ENCODE data around the gene SLCO1A2.

The SLCO1A2 gene

DNA sequence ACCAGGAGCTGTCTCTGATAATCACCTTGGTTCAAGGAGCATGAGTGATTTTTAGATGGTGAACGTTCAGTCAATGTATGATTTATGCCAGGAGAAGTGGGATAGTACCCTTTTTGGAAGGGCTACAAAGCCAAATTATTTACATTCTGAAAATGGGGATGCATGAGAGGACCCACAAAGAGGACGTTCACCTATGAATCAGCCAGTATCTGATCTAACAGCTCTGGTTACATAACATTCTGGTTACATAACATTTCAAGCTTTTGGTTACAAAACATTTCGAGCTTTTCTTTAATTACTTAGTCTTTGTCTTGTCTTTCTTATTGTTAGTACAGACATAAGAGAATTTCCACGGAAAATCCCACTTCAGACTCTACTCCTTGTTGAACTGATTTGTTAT is 68.8 kb downstream of the SLCO1A2 start:
- no peaks in the 10 kb centered on the region for H3K4me1 ChIP-seq (ENCODE audit: control insufficient read depth, insufficient read depth, low read length)
- peaks cover 0 to 2% of the 10 kb centered on the region in 2 donors for H3K9me3 ChIP-seq (ENCODE audit: control insufficient read depth in 2 of 2, low read length in 2 of 2)
- H3K4me3 ChIP-seq (ENCODE audit: low read length in 2 of 2), result no peak overlapping the region
- H3K9ac ChIP-seq (ENCODE audit: low read length in 2 of 2), result no peak overlapping the region
- H3K27ac ChIP-seq (ENCODE audit: low read length), result no peak overlapping the region
- H3K27me3 ChIP-seq (ENCODE audit: control insufficient read depth in 1 of 2, insufficient read depth in 2 of 2, low read length in 2 of 2), result no peaks in the 10 kb centered on the region
- H3K36me3 ChIP-seq (ENCODE audit: control insufficient read depth in 2 of 2, insufficient read depth in 2 of 2, low read length in 2 of 2), result no peaks in the 10 kb centered on the region

DNA sequence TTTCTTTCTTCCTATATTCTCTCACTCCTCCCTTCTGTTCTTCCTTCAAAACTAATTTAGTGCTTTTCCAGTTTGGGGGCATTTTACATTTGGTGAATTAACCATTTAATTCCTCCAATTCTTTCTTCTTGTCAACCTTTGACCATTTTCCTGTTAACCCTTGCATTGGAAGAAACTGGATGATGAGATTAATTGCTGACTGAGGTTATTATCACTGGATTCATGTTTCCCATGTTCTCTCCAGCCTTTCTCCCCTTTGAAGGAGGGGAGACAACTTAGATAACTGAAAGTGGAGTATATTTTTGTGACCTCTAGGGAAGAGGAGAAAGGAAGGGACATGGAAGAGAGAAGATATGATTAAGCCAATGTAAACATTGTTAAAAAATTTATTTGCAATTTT is 70.5 kb downstream of the SLCO1A2 start:
- Histone ChIP-seq H3K27ac (ENCODE audit: low read length) (no peak overlapping the region), H3K9me3 (ENCODE audit: control insufficient read depth in 2 of 2, low read length in 2 of 2) (peaks cover 0 to 2% of the 10 kb centered on the region in 2 donors), H3K4me1 (ENCODE audit: control insufficient read depth, insufficient read depth, low read length) (no peaks in the 10 kb centered on the region), H3K27me3 (ENCODE audit: control insufficient read depth in 1 of 2, insufficient read depth in 2 of 2, low read length in 2 of 2) (no peaks in the 10 kb centered on the region), H3K9ac (ENCODE audit: low read length in 2 of 2) (no peak overlapping the region), H3K36me3 (ENCODE audit: control insufficient read depth in 2 of 2, insufficient read depth in 2 of 2, low read length in 2 of 2) (no peaks in the 10 kb centered on the region), H3K4me3 (ENCODE audit: low read length in 2 of 2) (no peak overlapping the region)

DNA sequence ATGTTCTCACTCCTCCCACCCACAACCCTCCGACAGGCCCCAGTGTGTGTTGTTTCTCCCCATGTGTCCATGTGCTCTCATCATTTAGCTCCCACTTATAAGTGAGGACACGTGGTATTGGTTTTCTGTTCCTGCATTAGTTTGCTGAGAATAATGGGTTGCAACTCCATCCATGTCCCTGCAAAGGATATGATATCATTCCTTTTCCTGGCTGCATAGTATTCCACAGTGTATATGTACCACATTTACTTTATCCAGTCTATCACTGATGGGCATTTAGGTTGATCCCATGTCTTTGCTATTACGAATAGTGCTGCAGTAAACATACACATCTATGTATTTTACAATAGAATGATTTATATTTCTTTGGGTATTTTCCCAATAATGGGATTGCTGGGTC is 77.5 kb downstream of the SLCO1A2 start:
- Histone ChIP-seq H3K9ac (ENCODE audit: low read length in 2 of 2) (no peak overlapping the region), H3K27ac (ENCODE audit: low read length) (no peak overlapping the region), H3K36me3 (ENCODE audit: control insufficient read depth in 2 of 2, insufficient read depth in 2 of 2, low read length in 2 of 2) (no peaks in the 10 kb centered on the region), H3K4me3 (ENCODE audit: low read length in 2 of 2) (no peak overlapping the region), H3K4me1 (ENCODE audit: control insufficient read depth, insufficient read depth, low read length) (no peaks in the 10 kb centered on the region), H3K9me3 (ENCODE audit: control insufficient read depth in 2 of 2, low read length in 2 of 2) (no peaks in the 10 kb centered on the region), H3K27me3 (ENCODE audit: control insufficient read depth in 1 of 2, insufficient read depth in 2 of 2, low read length in 2 of 2) (no peaks in the 10 kb centered on the region)

DNA sequence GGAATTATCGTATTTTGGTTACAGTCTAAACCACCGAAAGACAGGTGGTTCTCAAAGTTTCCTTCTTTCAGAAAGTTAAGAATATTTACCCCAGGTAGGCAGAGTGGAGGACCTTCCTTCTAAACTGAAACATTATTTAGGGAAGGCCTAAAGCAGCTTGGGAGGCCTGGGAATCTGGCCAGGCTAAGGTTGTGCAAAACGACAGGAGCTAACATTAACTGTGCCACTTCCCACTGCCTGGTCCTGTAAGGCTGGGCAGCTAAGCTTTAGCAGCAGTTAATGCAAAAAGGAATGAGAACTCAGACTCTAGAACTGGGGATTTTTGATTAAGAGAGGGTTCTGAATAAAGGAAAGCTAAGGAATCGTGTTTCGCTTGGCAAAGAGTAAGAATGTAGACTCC is 82.6 kb downstream of the SLCO1A2 start:
- Histone ChIP-seq H3K27ac (ENCODE audit: low read length) (no peak overlapping the region), H3K27me3 (ENCODE audit: control insufficient read depth in 1 of 2, insufficient read depth in 2 of 2, low read length in 2 of 2) (no peaks in the 10 kb centered on the region), H3K36me3 (ENCODE audit: control insufficient read depth in 2 of 2, insufficient read depth in 2 of 2, low read length in 2 of 2) (no peaks in the 10 kb centered on the region), H3K4me3 (ENCODE audit: low read length in 2 of 2) (no peak overlapping the region), H3K4me1 (ENCODE audit: control insufficient read depth, insufficient read depth, low read length) (no peaks in the 10 kb centered on the region), H3K9ac (ENCODE audit: low read length in 2 of 2) (no peak overlapping the region), H3K9me3 (ENCODE audit: control insufficient read depth in 2 of 2, low read length in 2 of 2) (no peaks in the 10 kb centered on the region)

DNA sequence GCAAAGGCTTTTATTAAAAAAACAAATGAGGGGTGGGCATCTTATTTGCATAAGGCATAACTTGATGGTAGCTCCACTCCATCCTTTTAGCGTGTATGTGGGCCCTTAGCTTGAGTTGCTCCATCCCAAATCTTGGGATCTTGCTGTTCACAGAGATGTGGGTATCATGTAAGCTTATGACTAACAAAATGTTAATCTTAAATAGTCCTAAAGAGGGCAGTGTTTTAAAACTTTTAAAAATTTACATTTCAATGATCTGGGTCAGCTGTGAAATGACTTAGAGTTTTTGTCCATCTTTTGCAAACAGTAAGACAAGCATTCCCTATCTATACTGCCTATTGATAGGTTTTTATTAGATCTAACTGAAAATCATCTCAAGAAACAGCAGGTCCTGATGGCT is 86.0 kb downstream of the SLCO1A2 start:
- no peak overlapping the region for H3K27ac ChIP-seq (ENCODE audit: low read length)
- no peaks in the 10 kb centered on the region for H3K36me3 ChIP-seq (ENCODE audit: control insufficient read depth in 2 of 2, insufficient read depth in 2 of 2, low read length in 2 of 2)
- H3K4me1 ChIP-seq (ENCODE audit: control insufficient read depth, insufficient read depth, low read length), result no peaks in the 10 kb centered on the region
- no peaks in the 10 kb centered on the region for H3K9me3 ChIP-seq (ENCODE audit: control insufficient read depth in 2 of 2, low read length in 2 of 2)
- H3K27me3 ChIP-seq (ENCODE audit: control insufficient read depth in 1 of 2, insufficient read depth in 2 of 2, low read length in 2 of 2), result no peaks in the 10 kb centered on the region
- no peak overlapping the region for H3K9ac ChIP-seq (ENCODE audit: low read length in 2 of 2)
- no peak overlapping the region for H3K4me3 ChIP-seq (ENCODE audit: low read length in 2 of 2)

DNA sequence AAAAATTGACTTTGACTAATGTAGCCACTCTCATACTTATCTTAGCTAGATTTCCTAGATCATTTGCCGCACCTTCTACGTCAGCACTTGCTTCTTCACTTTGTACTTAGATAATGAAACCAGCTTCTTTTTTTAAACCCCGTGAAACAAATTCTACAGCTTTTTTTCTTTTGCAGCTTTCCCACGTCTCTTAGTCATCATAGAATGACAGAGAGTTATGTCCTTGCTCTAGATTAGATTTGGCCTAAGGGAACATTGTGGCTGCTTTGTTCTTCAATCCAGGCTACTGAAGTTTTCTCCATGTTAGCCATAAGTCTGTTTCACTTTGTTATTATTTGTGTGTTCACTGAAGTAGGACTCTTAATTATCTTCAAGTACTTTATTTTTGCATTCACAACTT is 94.9 kb downstream of the SLCO1A2 start:
- Histone ChIP-seq H3K27me3 (ENCODE audit: control insufficient read depth in 1 of 2, insufficient read depth in 2 of 2, low read length in 2 of 2) (no peaks in the 10 kb centered on the region), H3K4me1 (ENCODE audit: control insufficient read depth, insufficient read depth, low read length) (no peaks in the 10 kb centered on the region), H3K36me3 (ENCODE audit: control insufficient read depth in 2 of 2, insufficient read depth in 2 of 2, low read length in 2 of 2) (no peaks in the 10 kb centered on the region), H3K4me3 (ENCODE audit: low read length in 2 of 2) (no peak overlapping the region), H3K9me3 (ENCODE audit: control insufficient read depth in 2 of 2, low read length in 2 of 2) (no peaks in the 10 kb centered on the region), H3K9ac (ENCODE audit: low read length in 2 of 2) (no peak overlapping the region), H3K27ac (ENCODE audit: low read length) (no peak overlapping the region)

DNA sequence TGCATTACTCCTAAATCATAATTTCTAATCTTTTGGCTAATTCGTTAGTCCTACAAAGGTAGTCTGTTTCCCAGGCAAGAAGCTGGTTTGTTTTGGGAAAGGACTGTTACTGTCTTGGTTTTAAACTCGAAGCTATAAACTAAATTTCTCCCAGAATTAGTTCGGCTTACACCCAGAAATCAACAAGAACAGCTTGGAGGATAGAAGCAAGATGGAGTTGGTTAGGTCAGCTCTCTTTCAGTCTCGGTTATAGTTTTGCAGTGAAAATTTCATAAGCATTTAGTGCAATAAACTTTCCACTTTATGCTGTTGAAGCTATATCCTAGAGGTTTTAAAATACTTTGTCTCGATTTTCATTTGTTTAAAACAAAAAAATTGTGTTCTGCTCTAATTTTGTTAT is 100.3 kb downstream of the SLCO1A2 start:
- Histone ChIP-seq H3K36me3 (ENCODE audit: control insufficient read depth in 2 of 2, insufficient read depth in 2 of 2, low read length in 2 of 2) (no peaks in the 10 kb centered on the region), H3K4me1 (ENCODE audit: control insufficient read depth, insufficient read depth, low read length) (no peaks in the 10 kb centered on the region), H3K27ac (ENCODE audit: low read length) (no peak overlapping the region), H3K4me3 (ENCODE audit: low read length in 2 of 2) (no peak overlapping the region), H3K9ac (ENCODE audit: low read length in 2 of 2) (no peak overlapping the region), H3K9me3 (ENCODE audit: control insufficient read depth in 2 of 2, low read length in 2 of 2) (no peaks in the 10 kb centered on the region), H3K27me3 (ENCODE audit: control insufficient read depth in 1 of 2, insufficient read depth in 2 of 2, low read length in 2 of 2) (no peaks in the 10 kb centered on the region)

DNA sequence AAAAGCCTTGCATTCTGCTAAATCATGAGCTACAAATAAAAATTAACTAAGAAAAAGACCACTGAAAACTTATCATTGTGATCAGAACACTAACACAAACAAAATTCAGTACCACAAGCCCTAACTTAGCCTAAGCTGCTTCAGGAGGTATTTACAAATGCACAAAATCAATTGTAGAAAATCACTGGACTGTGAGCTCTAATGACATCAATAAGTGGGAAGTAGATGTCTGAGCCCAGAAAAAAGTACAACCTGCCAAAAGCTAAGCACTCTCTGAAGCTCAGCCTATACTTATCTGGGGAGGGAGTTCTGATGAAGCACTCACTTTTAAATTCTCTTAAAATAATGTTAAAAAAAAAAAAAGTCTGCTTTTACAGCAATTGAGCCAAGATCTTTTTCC is 110.8 kb downstream of the SLCO1A2 start:
- H3K27ac ChIP-seq (ENCODE audit: low read length), result no peak overlapping the region
- H3K4me3 ChIP-seq (ENCODE audit: low read length in 2 of 2), result no peak overlapping the region
- no peaks in the 10 kb centered on the region for H3K9me3 ChIP-seq (ENCODE audit: control insufficient read depth in 2 of 2, low read length in 2 of 2)
- H3K9ac ChIP-seq (ENCODE audit: low read length in 2 of 2), result no peak overlapping the region
- H3K4me1 ChIP-seq (ENCODE audit: control insufficient read depth, insufficient read depth, low read length), result no peaks in the 10 kb centered on the region
- no peaks in the 10 kb centered on the region for H3K27me3 ChIP-seq (ENCODE audit: control insufficient read depth in 1 of 2, insufficient read depth in 2 of 2, low read length in 2 of 2)
- no peaks in the 10 kb centered on the region for H3K36me3 ChIP-seq (ENCODE audit: control insufficient read depth in 2 of 2, insufficient read depth in 2 of 2, low read length in 2 of 2)

DNA sequence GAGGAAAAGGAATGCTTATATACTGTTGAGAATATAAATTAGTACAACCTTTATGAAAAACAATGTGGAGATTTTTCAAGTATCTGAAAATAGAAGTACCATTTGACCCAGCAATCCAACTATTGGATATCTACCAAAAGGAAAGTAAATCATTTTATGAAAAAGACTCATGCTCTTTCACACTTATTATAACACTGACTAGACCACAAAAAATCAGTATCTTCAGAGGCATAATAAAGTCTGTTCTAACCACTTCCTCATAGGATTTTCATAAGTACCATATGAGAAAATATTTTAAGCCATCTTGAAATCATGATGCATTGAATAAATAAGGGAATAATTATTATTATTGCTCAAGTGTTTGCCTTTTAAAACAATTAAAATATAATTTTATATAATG is 112.9 kb downstream of the SLCO1A2 start:
- Histone ChIP-seq H3K36me3 (ENCODE audit: control insufficient read depth in 2 of 2, insufficient read depth in 2 of 2, low read length in 2 of 2) (no peaks in the 10 kb centered on the region), H3K27ac (ENCODE audit: low read length) (no peak overlapping the region), H3K27me3 (ENCODE audit: control insufficient read depth in 1 of 2, insufficient read depth in 2 of 2, low read length in 2 of 2) (no peaks in the 10 kb centered on the region), H3K4me3 (ENCODE audit: low read length in 2 of 2) (no peak overlapping the region), H3K9ac (ENCODE audit: low read length in 2 of 2) (no peak overlapping the region), H3K9me3 (ENCODE audit: control insufficient read depth in 2 of 2, low read length in 2 of 2) (no peaks in the 10 kb centered on the region), H3K4me1 (ENCODE audit: control insufficient read depth, insufficient read depth, low read length) (no peaks in the 10 kb centered on the region)

DNA sequence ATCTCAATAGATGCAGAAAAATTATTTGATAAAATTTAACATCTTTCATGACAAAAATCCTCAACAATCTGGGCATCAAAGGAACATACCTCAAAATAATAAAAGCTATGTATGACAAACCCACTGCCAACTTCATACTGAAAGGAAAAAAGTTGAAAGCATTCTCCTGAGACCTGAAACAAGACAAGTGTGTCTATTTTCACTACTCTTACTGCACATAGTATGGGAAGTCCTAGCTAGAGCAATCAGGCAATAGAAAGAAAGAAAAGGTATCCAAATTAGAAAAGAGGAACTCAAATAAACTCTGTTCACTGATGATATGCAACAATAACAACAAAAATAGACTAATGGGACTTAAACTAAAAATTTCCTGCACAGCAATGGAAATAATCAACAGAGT is 113.6 kb downstream of the SLCO1A2 start:
- no peaks in the 10 kb centered on the region for H3K36me3 ChIP-seq (ENCODE audit: control insufficient read depth in 2 of 2, insufficient read depth in 2 of 2, low read length in 2 of 2)

DNA sequence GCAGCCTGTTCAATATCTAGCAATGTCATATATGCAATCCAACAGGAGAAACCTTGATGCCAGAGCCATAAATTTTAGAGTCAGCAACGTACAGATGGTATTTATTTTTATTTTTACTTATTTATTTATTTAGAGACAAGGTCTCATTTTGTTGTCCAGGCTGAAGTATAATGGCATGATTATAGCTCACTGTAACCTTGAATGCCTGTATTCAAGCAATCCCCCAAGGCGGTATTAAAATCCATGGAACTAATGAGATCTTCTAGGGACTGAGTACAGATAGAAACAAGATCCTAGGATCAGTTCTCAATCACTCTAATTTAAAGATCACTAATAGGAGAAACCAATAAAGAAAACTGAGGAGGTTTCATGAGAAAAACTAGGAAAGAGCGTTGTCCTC is 114.5 kb downstream of the SLCO1A2 start:
- no peaks in the 10 kb centered on the region for H3K4me1 ChIP-seq (ENCODE audit: control insufficient read depth, insufficient read depth, low read length)
- no peak overlapping the region for H3K4me3 ChIP-seq (ENCODE audit: low read length in 2 of 2)
- H3K36me3 ChIP-seq (ENCODE audit: control insufficient read depth in 2 of 2, insufficient read depth in 2 of 2, low read length in 2 of 2), result no peaks in the 10 kb centered on the region
- no peaks in the 10 kb centered on the region for H3K9me3 ChIP-seq (ENCODE audit: control insufficient read depth in 2 of 2, low read length in 2 of 2)
- no peaks in the 10 kb centered on the region for H3K27me3 ChIP-seq (ENCODE audit: control insufficient read depth in 1 of 2, insufficient read depth in 2 of 2, low read length in 2 of 2)
- no peak overlapping the region for H3K9ac ChIP-seq (ENCODE audit: low read length in 2 of 2)
- H3K27ac ChIP-seq (ENCODE audit: low read length), result no peak overlapping the region

More for the DNA sequence above, 113.6 kb downstream of the SLCO1A2 start:
- H3K4me1 ChIP-seq (ENCODE audit: control insufficient read depth, insufficient read depth, low read length), result no peaks in the 10 kb centered on the region
- no peak overlapping the region for H3K9ac ChIP-seq (ENCODE audit: low read length in 2 of 2)
- no peak overlapping the region for H3K27ac ChIP-seq (ENCODE audit: low read length)
- H3K27me3 ChIP-seq (ENCODE audit: control insufficient read depth in 1 of 2, insufficient read depth in 2 of 2, low read length in 2 of 2), result no peaks in the 10 kb centered on the region
- H3K9me3 ChIP-seq (ENCODE audit: control insufficient read depth in 2 of 2, low read length in 2 of 2), result no peaks in the 10 kb centered on the region
- no peak overlapping the region for H3K4me3 ChIP-seq (ENCODE audit: low read length in 2 of 2)

DNA sequence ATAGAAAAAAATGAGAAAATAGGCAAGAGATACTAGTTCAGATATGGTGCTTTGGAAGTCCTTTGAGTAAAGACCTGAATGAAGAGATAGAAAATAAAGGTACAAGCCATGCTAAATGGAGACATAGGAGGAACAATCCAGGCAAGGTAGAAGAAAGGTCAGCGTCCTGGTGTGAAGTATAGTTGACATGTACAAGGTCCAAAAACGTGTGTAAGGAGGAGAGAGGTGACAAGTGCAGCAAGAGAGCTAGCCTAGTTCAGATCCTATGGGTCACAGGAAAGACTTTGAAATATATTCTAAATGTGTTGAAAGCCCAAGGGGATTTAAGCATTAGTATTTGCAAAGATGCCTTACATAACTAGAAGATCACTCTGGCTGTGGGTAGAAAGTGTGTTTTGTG is 115.5 kb downstream of the SLCO1A2 start:
- no peaks in the 10 kb centered on the region for H3K27me3 ChIP-seq (ENCODE audit: control insufficient read depth in 1 of 2, insufficient read depth in 2 of 2, low read length in 2 of 2)

More for the DNA sequence above, 115.5 kb downstream of the SLCO1A2 start:
- Histone ChIP-seq H3K36me3 (ENCODE audit: control insufficient read depth in 2 of 2, insufficient read depth in 2 of 2, low read length in 2 of 2) (no peaks in the 10 kb centered on the region), H3K4me3 (ENCODE audit: low read length in 2 of 2) (no peak overlapping the region), H3K4me1 (ENCODE audit: control insufficient read depth, insufficient read depth, low read length) (no peaks in the 10 kb centered on the region), H3K9me3 (ENCODE audit: control insufficient read depth in 2 of 2, low read length in 2 of 2) (no peaks in the 10 kb centered on the region), H3K27ac (ENCODE audit: low read length) (no peak overlapping the region), H3K9ac (ENCODE audit: low read length in 2 of 2) (no peak overlapping the region)
